Prostate gland (tissue), 2 donors: ENCODE data around the gene NSL1. TPM values are rescaled to one million over a fixed set of nuclear protein-coding genes. Genes with fewer than 3 reads are reported as not detected.

Experiments
- DNase-seq: peaks from one replicate; pipeline ENCODE4 v3.0.0-alpha.2; 2019; ENCODE audit warnings: low spot score
- H3K27ac ChIP-seq, 2 donors: fragments of 200-600 bp; sonication (generic); 2 replicates each; pipeline ENCODE4 v1.5.1; 2017 to 2019
- H3K27me3 ChIP-seq: fragments of 200-600 bp; sonication (generic); replicated peaks from 2 replicates; pipeline ENCODE4 v1.5.1; 2019; ENCODE audit not compliant: insufficient read depth
- H3K36me3 ChIP-seq, 2 donors: fragments of 200-600 bp; sonication (generic); 1 replicate in 1 of 2; 2 replicates in 1 of 2; pipeline versions ENCODE4 v1.5.1 to v1.8.1; 2017 to 2019
- H3K4me1 ChIP-seq: fragments of 200-600 bp; sonication (generic); replicated peaks from 2 replicates; pipeline ENCODE4 v1.5.1; 2019
- H3K4me3 ChIP-seq, 2 donors: fragments of 200-600 bp; sonication (generic); 2 replicates each; pipeline ENCODE4 v1.5.1; 2017 to 2019
- H3K9me3 ChIP-seq: fragments of 200-600 bp; sonication (generic); 2 replicates; pipeline ENCODE4 v1.5.1; 2017
- POLR2A ChIP-seq: fragments of 450-650 bp; IDR thresholded peaks from one replicate; pipeline ENCODE4 v1.6.1; 2016; ENCODE audit warnings: antibody characterized with exemption, mild to moderate bottlenecking
- POLR2AphosphoS5 ChIP-seq: sonication (generic); formaldehyde crosslinking; IDR thresholded peaks from one replicate; pipeline ENCODE4 v1.6.1; 2017; ENCODE audit warnings: antibody characterized with exemption
- WGBS: methylation state at CpG from one replicate; pipeline ENCODE4 v1.1.5; 2018; 5-methylcytosine and 5-hydroxymethylcytosine counted together
- intact Hi-C: fragments of 100-400 bp; cut with DNase I; formaldehyde crosslinking; loops from one replicate; pipeline ENCODE4 v1.14.2; 2022
- total RNA-seq, 2 donors: library from RNA; depleted of rRNA; stranded (reverse); fragments of >200 nt; gene quantifications; one replicate each; pipeline ENCODE4 v1.1.0, GENCODE V29; 2016
- TF ChIP-seq, protein P1 (sequence below), 4 experiments: fragments of 200-600 bp in 2 of 4; fragments of 450-650 bp in 2 of 4; sonication (generic) in 2 of 4; IDR thresholded peaks; 1 replicate in 3 of 4; 2 replicates in 1 of 4; pipeline ENCODE4 v1.5.1; 2016 to 2019; ENCODE audit warnings: antibody characterized with exemption in 4 of 4, mild to moderate bottlenecking in 2 of 4, moderate library complexity in 2 of 4

The NSL1 gene
- total RNA-seq, 2 donors from 2014 or later = 31.6 to 42.6 TPM

DNA sequence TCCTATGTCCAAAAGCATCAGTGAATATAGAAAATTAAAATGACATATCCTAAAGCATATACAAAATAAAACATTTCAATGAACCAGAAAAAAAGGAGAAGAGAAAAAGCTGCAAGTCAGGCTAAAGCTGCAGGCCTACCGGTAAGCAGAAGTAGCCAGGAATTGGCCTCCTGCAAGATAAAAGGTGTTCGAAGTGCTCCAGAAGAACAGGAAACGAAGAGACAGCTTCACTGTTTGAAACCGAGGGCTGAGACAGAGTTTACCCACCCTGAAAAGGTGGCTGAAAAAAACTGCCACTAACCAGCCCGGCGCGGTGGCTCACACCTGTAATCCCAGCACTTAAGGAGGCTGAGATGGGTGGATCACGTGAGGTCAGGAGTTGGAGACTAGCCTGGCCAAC, 37.4 kb downstream of the NSL1 start:
- Histone ChIP-seq H3K9me3 (no peaks in the 10 kb centered on the region), H3K4me3 (no peak overlapping the region), H3K27me3 (no peaks in the 10 kb centered on the region), H3K4me1 (no peaks in the 10 kb centered on the region), H3K36me3 (no peaks in the 10 kb centered on the region), H3K27ac (no peak overlapping the region)
- DNase-seq = no peak
- TF ChIP-seq, protein P1, sequence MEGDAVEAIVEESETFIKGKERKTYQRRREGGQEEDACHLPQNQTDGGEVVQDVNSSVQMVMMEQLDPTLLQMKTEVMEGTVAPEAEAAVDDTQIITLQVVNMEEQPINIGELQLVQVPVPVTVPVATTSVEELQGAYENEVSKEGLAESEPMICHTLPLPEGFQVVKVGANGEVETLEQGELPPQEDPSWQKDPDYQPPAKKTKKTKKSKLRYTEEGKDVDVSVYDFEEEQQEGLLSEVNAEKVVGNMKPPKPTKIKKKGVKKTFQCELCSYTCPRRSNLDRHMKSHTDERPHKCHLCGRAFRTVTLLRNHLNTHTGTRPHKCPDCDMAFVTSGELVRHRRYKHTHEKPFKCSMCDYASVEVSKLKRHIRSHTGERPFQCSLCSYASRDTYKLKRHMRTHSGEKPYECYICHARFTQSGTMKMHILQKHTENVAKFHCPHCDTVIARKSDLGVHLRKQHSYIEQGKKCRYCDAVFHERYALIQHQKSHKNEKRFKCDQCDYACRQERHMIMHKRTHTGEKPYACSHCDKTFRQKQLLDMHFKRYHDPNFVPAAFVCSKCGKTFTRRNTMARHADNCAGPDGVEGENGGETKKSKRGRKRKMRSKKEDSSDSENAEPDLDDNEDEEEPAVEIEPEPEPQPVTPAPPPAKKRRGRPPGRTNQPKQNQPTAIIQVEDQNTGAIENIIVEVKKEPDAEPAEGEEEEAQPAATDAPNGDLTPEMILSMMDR (IDR thresholded peaks at IDR 0.05) = no peak
- TF ChIP-seq POLR2AphosphoS5 (no peak), POLR2A (no peak)
- intact Hi-C loops = no loop called here
- WGBS = 79% methylated on average over 8 of the region's 8 CpGs

DNA sequence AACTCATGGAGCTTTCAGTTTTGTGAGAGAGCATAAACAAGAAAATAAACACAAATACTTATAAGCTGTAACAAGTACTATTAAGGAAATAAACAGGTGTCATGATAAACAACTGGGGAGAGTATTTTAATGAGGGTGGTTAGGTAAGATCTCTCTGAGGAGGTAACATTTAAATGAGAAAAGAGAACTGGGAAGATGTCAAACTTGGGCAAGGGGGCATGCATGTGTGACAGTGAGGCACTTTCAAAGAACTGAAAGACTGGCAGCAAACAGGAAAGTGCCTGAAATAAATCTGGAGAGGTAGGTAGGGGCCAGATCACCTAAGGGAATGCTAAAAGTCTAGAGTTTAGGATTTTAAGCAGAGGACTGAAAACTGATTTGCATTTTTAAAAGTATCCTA, 37.8 kb downstream of the NSL1 start:
- intact Hi-C loops = no loop called here
- Histone ChIP-seq H3K27me3 (no peaks in the 10 kb centered on the region), H3K36me3 (no peaks in the 10 kb centered on the region), H3K4me1 (no peaks in the 10 kb centered on the region), H3K27ac (no peak overlapping the region), H3K4me3 (no peak overlapping the region), H3K9me3 (no peaks in the 10 kb centered on the region)
- TF ChIP-seq POLR2AphosphoS5 (no peak), POLR2A (no peak)
- TF ChIP-seq, protein P1 (IDR thresholded peaks at IDR 0.05) = no peak
- no peak for DNase-seq

DNA sequence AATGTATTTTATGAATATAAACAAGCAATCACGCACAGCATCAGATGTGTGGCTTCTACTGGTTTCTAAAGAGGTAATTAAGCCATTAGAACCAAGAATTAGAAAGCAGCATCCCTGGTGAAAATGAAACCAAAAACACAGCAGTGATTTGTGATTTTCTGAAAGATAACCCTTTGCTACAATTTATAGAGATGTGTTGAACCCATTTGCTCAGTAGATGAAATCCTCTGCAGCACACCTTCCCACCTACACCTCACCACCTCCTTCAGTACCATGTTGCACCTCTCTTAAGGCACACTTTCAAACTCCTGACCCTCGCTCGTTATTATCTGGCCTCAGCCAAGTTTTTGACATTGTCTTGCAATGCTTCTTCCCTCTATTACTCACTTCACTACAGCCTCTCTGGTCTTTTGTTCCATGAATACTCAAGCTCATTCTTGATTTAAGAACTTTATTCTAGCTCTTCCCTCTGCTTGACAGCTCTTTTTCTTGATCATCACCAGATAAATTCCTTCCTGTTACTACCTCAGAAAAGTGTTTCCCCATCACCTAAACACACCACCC, 38.6 kb downstream of the NSL1 start:
- no peak overlapping the region for H3K27ac ChIP-seq
- H3K27me3 ChIP-seq = no peaks in the 10 kb centered on the region
- intact Hi-C loops = no loop called here
- no peaks in the 10 kb centered on the region for H3K36me3 ChIP-seq
- H3K9me3 ChIP-seq = no peaks in the 10 kb centered on the region
- 63% methylated on average over 3 of the region's 3 CpGs for WGBS
- H3K4me1 ChIP-seq = no peaks in the 10 kb centered on the region
- TF ChIP-seq POLR2AphosphoS5 = no peak
- TF ChIP-seq POLR2A = no peak
- TF ChIP-seq, protein P1 (IDR thresholded peaks at IDR 0.05) = no peak
- H3K4me3 ChIP-seq = no peak overlapping the region
- no peak for DNase-seq

DNA sequence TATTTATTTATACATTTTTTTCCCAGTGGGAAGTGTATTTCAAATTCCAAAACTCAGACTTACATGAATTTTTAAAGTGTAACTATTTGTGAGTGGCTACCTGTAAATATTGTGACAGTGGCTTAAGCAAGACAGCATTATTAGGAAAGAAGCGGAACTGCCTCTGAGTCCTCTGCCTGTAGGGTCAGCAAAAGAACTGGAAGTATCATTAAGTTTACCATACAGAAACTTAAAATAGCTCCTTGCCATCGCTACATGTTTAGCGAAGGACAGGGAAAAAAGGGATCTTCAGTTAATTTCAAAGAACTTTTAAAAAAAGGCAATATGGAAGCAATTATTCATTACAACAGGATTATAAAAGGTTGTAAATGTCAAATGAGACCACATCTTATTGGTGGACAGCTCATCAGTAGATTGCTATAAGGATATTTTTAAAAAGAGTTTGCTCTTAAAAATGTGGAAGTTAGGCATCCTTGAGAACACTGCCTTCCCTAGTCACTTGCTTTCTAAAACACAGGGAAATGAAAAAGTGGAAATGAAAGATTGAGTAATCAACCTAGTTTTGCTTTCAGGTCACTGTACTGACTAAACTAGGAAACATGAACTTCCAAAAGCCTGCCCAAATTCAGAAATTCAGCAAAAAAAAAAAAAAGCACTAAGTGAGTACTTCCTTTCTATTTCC, 39.2 kb downstream of the NSL1 start:
- DNase-seq = no peak
- Histone ChIP-seq H3K27me3 (no peaks in the 10 kb centered on the region), H3K27ac (no peak overlapping the region), H3K4me3 (no peak overlapping the region), H3K36me3 (no peaks in the 10 kb centered on the region), H3K9me3 (no peaks in the 10 kb centered on the region), H3K4me1 (no peaks in the 10 kb centered on the region)
- 90% methylated on average over 3 of the region's 3 CpGs for WGBS
- TF ChIP-seq POLR2A (no peak), POLR2AphosphoS5 (no peak)
- TF ChIP-seq, protein P1 (IDR thresholded peaks at IDR 0.05) = no peak
- intact Hi-C loops = no loop called here
